ENCODE results near the gene FSD1. TPM values are rescaled to one million over a fixed set of nuclear protein-coding genes. Genes with fewer than 3 reads are reported as not detected.

FSD1 gene
- total and polyA plus RNA-seq, 8 donors = 0.55 to 1.9 (median 1.3) TPM; not detected in 1

- Histone ChIP-seq H3K27ac (peak overlapping the region; percentile 82 to 92), H3K27me3 (no peaks in the 10 kb centered on the region), H3K4me3 (no peak overlapping the region), H3K9me3 (no peaks in the 10 kb centered on the region), H3K4me1 (peaks cover 55 to 100% of the 10 kb centered on the region in 2 donors), H3K36me3 (peaks cover 0 to under 1% of the 10 kb centered on the region in 2 donors)
- TF ChIP-seq CTCF (IDR thresholded peaks at IDR 0.05) = no peak
- intact Hi-C loops (cut with DNase I) = no loop called here
- DNase-seq = no peak
- ATAC-seq = no peak
Observed at GRCh38 chr19:4373013-4373367, 68.6 kb downstream of the FSD1 start.

Other genes starting within 250 kb of the FSD1 start
- gene ZBTB7A, start 237.7 kb upstream of the FSD1 start, total RNA-seq = 10 to 100 TPM; 38.8 to 49.5 TPM
- gene ZBTB7A, start 237.7 kb upstream of the FSD1 start, polyA plus RNA-seq (ENCODE audit: insufficient read length in 6 of 6) = 10 to 100 TPM in 3 of 6 donors, 1 to 10 TPM in 3; 7.1 to 14.3 (median 10.5) TPM
- gene MAP2K2, start 180.5 kb upstream of the FSD1 start, total RNA-seq = 100 to 1,000 TPM; 129 to 143 TPM
- 100 to 1,000 TPM in 5 of 6 donors, 10 to 100 TPM in 1; 97.2 to 121 (median 111) TPM for gene MAP2K2, start 180.5 kb upstream of the FSD1 start, polyA plus RNA-seq (ENCODE audit: insufficient read length in 6 of 6)
- gene CREB3L3, start 151.0 kb upstream of the FSD1 start, total RNA-seq = not detected
- not detected for gene CREB3L3, start 151.0 kb upstream of the FSD1 start, polyA plus RNA-seq (ENCODE audit: insufficient read length in 6 of 6)
- gene SIRT6, start 122.0 kb upstream of the FSD1 start, total RNA-seq = 10 to 100 TPM; 20.8 to 21.9 TPM
- 10 to 100 TPM; 17.8 to 24.7 (median 19.0) TPM for gene SIRT6, start 122.0 kb upstream of the FSD1 start, polyA plus RNA-seq (ENCODE audit: insufficient read length in 6 of 6)
- gene ANKRD24, start 121.9 kb upstream of the FSD1 start, total RNA-seq = 1 to 10 TPM in 1 of 2 donors, under 1 TPM in 1; 0.58 to 2.1 TPM
- gene ANKRD24, start 121.9 kb upstream of the FSD1 start, polyA plus RNA-seq (ENCODE audit: insufficient read length in 6 of 6) = 1 to 10 TPM in 5 of 6 donors, under 1 TPM in 1; 0.86 to 2.3 (median 1.3) TPM
- 1 to 10 TPM; 1.5 to 6.0 TPM for gene EBI3, start 75.1 kb upstream of the FSD1 start, total RNA-seq
- gene EBI3, start 75.1 kb upstream of the FSD1 start, polyA plus RNA-seq (ENCODE audit: insufficient read length in 6 of 6) = under 1 TPM; 0.39 to 0.73 (median 0.56) TPM
- gene YJU2, start 57.5 kb upstream of the FSD1 start, total RNA-seq = 10 to 100 TPM; 13.2 to 16.9 TPM
- gene YJU2, start 57.5 kb upstream of the FSD1 start, polyA plus RNA-seq (ENCODE audit: insufficient read length in 6 of 6) = 10 to 100 TPM; 14.3 to 21.0 (median 18.8) TPM
- not detected for gene SHD, start 25.3 kb upstream of the FSD1 start, total RNA-seq
- under 1 TPM in 5 of 6 donors, not detected in 1; 0.21 to 0.28 (median 0.21) TPM for gene SHD, start 25.3 kb upstream of the FSD1 start, polyA plus RNA-seq (ENCODE audit: insufficient read length in 6 of 6)
- under 1 TPM; 0.71 to 0.85 TPM for gene TMIGD2, start 2.2 kb upstream of the FSD1 start, total RNA-seq
- gene TMIGD2, start 2.2 kb upstream of the FSD1 start, polyA plus RNA-seq (ENCODE audit: insufficient read length in 6 of 6) = under 1 TPM; 0.22 to 0.56 (median 0.34) TPM
- 10 to 100 TPM; 14.1 to 28.1 TPM for gene STAP2, start 34.2 kb downstream of the FSD1 start, total RNA-seq
- 10 to 100 TPM; 33.3 to 41.5 (median 36.9) TPM for gene STAP2, start 34.2 kb downstream of the FSD1 start, polyA plus RNA-seq (ENCODE audit: insufficient read length in 6 of 6)
- gene MPND, start 39.0 kb downstream of the FSD1 start, total RNA-seq = 10 to 100 TPM; 21.9 to 31.3 TPM
- gene MPND, start 39.0 kb downstream of the FSD1 start, polyA plus RNA-seq (ENCODE audit: insufficient read length in 6 of 6) = 10 to 100 TPM; 19.9 to 27.3 (median 25.8) TPM
- 10 to 100 TPM; 64.6 to 71.8 TPM for gene SH3GL1, start 95.9 kb downstream of the FSD1 start, total RNA-seq
- 100 to 1,000 TPM in 2 of 6 donors, 10 to 100 TPM in 4; 74.2 to 119 (median 91.5) TPM for gene SH3GL1, start 95.9 kb downstream of the FSD1 start, polyA plus RNA-seq (ENCODE audit: insufficient read length in 6 of 6)
- gene CHAF1A, start 98.0 kb downstream of the FSD1 start, total RNA-seq = 10 to 100 TPM; 15.6 to 24.1 TPM
- gene CHAF1A, start 98.0 kb downstream of the FSD1 start, polyA plus RNA-seq (ENCODE audit: insufficient read length in 6 of 6) = 10 to 100 TPM; 18.5 to 29.3 (median 24.8) TPM
- gene UBXN6, start 153.2 kb downstream of the FSD1 start, total RNA-seq = 10 to 100 TPM; 86.0 to 89.5 TPM
- 100 to 1,000 TPM in 1 of 6 donors, 10 to 100 TPM in 5; 70.2 to 101 (median 84.9) TPM for gene UBXN6, start 153.2 kb downstream of the FSD1 start, polyA plus RNA-seq (ENCODE audit: insufficient read length in 6 of 6)
- 10 to 100 TPM; 30.9 to 36.6 TPM for gene HDGFL2, start 167.7 kb downstream of the FSD1 start, total RNA-seq
- gene HDGFL2, start 167.7 kb downstream of the FSD1 start, polyA plus RNA-seq (ENCODE audit: insufficient read length in 6 of 6) = 10 to 100 TPM; 59.3 to 87.4 (median 75.3) TPM
- 1 to 10 TPM; 1.2 to 4.0 TPM for gene PLIN4, start 213.9 kb downstream of the FSD1 start, total RNA-seq
- 1 to 10 TPM in 5 of 6 donors, under 1 TPM in 1; 0.88 to 1.2 (median 1.1) TPM for gene PLIN4, start 213.9 kb downstream of the FSD1 start, polyA plus RNA-seq (ENCODE audit: insufficient read length in 6 of 6)
- 10 to 100 TPM in 1 of 2 donors, 1 to 10 TPM in 1; 8.4 to 15.9 TPM for gene PLIN5, start 230.6 kb downstream of the FSD1 start, total RNA-seq
- 1 to 10 TPM; 1.8 to 2.8 (median 2.2) TPM for gene PLIN5, start 230.6 kb downstream of the FSD1 start, polyA plus RNA-seq (ENCODE audit: insufficient read length in 6 of 6)
- 10 to 100 TPM; 11.2 to 17.9 TPM for gene LRG1, start 235.4 kb downstream of the FSD1 start, total RNA-seq
- gene LRG1, start 235.4 kb downstream of the FSD1 start, polyA plus RNA-seq (ENCODE audit: insufficient read length in 6 of 6) = under 1 TPM; 0.58 to 0.97 (median 0.79) TPM